Measurements from ENCODE around the gene RFFL.
"Not testable (repeated sequence)": the region's sequence is repeated elsewhere in the genome, so short reads cannot be mapped to it uniquely, and the experiment has no call there.

RFFL gene

GRCh38 chr17:35002876-35003551, 60.5 kb downstream of the RFFL start:
- H3K27ac ChIP-seq: peak overlapping the region; percentile 6
- TF ChIP-seq ZFX (IDR thresholded peaks at IDR 0.05) (no peak), CTCF (conservative IDR thresholded peaks at IDR 0.05) (no peak)

DNA sequence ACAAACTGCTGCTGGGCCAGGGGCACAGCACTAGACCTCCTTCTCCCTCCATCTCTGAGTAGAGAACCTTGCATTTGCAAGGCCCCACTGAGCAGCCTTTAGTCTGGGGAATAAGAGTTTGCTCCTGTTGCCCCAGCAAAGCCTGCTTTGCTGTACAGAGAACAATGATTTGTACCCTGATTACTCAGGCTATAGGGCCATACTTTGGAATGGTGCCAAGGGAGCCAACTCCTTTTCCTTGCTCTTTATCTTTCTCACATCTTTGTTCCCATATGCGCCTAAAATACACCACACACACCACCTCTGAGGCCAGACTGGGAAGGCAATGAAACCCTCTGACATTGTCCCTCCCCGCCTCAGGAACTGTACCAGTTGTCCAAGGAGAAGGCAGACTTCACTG, 62.0 kb downstream of the RFFL start:
- no peak for TF ChIP-seq ZFX (IDR thresholded peaks at IDR 0.05)
- no peak for TF ChIP-seq CTCF (conservative IDR thresholded peaks at IDR 0.05)
- H3K27ac ChIP-seq: peak overlapping the region; percentile 6

GRCh38 chr17:35000965-35001364, 62.5 kb downstream of the RFFL start:
- not testable (repeated sequence) for H3K27ac ChIP-seq

DNA sequence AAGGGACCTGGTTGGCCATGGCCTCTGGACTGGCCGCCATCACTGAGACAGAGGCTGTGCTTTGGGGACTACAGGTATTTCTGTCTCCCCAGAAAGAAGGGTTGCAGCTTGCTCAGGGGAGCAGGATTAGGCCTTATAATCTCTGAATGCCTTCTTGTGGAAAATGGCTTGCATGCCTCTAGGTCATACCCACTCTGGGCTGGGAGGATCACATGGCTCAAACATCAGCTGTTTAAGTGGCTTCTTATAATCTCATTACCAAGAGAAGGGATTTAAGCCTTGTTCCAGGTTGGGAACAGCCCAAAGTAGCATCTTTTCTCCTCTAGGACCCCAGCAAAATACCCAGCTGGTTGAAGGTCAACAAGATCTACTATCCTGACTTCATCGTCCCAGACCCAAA, 64.1 kb downstream of the RFFL start:
- no peak overlapping the region for H3K27ac ChIP-seq
- TF ChIP-seq CTCF (conservative IDR thresholded peaks at IDR 0.05) (no peak), ZFX (IDR thresholded peaks at IDR 0.05) (no peak)

- TF ChIP-seq ZFX (IDR thresholded peaks at IDR 0.05) (no peak), CTCF (conservative IDR thresholded peaks at IDR 0.05) (peak; percentile 64)
- H3K27ac ChIP-seq: peak overlapping the region; percentile 91
Measured at GRCh38 chr17:34998205-34998604, 65.3 kb downstream of the RFFL start.

- H3K27ac ChIP-seq: peak overlapping the region; percentile 91
- TF ChIP-seq ZFX (IDR thresholded peaks at IDR 0.05) (no peak), CTCF (conservative IDR thresholded peaks at IDR 0.05) (no peak)
Measured at GRCh38 chr17:34997355-34997862, 66.1 kb downstream of the RFFL start.

- H3K27ac ChIP-seq: peak overlapping the region; percentile 91
- no peak for TF ChIP-seq ZFX (IDR thresholded peaks at IDR 0.05)
- no peak for TF ChIP-seq CTCF (conservative IDR thresholded peaks at IDR 0.05)
Measured at GRCh38 chr17:34996422-34997285, 66.9 kb downstream of the RFFL start.
